Heart left ventricle (tissue), 16 donors: ENCODE measurements around the gene UVRAG. TPM values are rescaled to one million over a fixed set of nuclear protein-coding genes. Genes with fewer than 3 reads are reported as not detected.
A peak's percentile ranks its signal among the peaks of the same experiment; 100 is the strongest.

ENCODE experiments used
- ATAC-seq, 4 donors: fragments of 200-7000 bp; cut with Tn5 transposase; one replicate each; pipeline ENCODE4 v1.9.1; 2020 to 2022; ENCODE audit warnings: moderate library complexity in 4 of 4, mild to moderate bottlenecking in 3 of 4, moderate number of reproducible peaks in 1 of 4
- DNase-seq, 5 donors: peaks; one replicate each; pipeline ENCODE4 v3.0.0-alpha.2; 2020
- H3K27ac ChIP-seq, 12 donors: fragments of 200-600 bp; sonication (generic) in 4 of 12; one replicate each; pipeline versions ENCODE4 v1.5.0 to v1.8.0; 2016 to 2022; ENCODE audit warnings: mild to moderate bottlenecking in 2 of 12
- H3K27me3 ChIP-seq, 9 donors: fragments of 200-600 bp; sonication (generic) in 2 of 9; one replicate each; pipeline versions ENCODE4 v1.5.1 to v1.8.0; 2016 to 2022; ENCODE audit warnings: mild to moderate bottlenecking in 3 of 9
- H3K36me3 ChIP-seq, 9 donors: fragments of 200-600 bp; sonication (generic) in 2 of 9; one replicate each; pipeline versions ENCODE4 v1.5.0 to v1.8.0; 2018 to 2022; ENCODE audit warnings: mild to moderate bottlenecking in 2 of 9
- H3K4me1 ChIP-seq, 12 donors: fragments of 200-600 bp; sonication (generic) in 4 of 12; one replicate each; pipeline versions ENCODE4 v1.5.0 to v1.8.0; 2016 to 2022; ENCODE audit warnings: mild to moderate bottlenecking in 3 of 12
- H3K4me3 ChIP-seq, 12 donors: fragments of 200-600 bp; sonication (generic) in 4 of 12; one replicate each; pipeline versions ENCODE4 v1.5.0 to v1.8.0; 2017 to 2022; ENCODE audit warnings: mild to moderate bottlenecking in 9 of 12, moderate library complexity in 4 of 12
- H3K9me3 ChIP-seq, 12 donors: fragments of 200-600 bp; sonication (generic) in 4 of 12; one replicate each; pipeline versions ENCODE4 v1.5.0 to v1.8.0; 2016 to 2022; ENCODE audit warnings: mild to moderate bottlenecking in 1 of 12
- CTCF ChIP-seq, 12 donors: fragments of 200-600 bp; sonication (generic) in 4 of 12; IDR thresholded peaks; one replicate each; pipeline versions ENCODE4 v1.5.0 to v1.8.0; 2018 to 2022; ENCODE audit warnings: antibody characterized with exemption in 12 of 12, mild to moderate bottlenecking in 5 of 12
- POLR2A ChIP-seq, 2 donors: fragments of 450-650 bp; IDR thresholded peaks; one replicate each; pipeline ENCODE4 v1.6.1; 2017; ENCODE audit warnings: antibody characterized with exemption in 2 of 2, mild to moderate bottlenecking in 2 of 2, moderate library complexity in 2 of 2
- WGBS, 4 donors: extraction: QIAGEN DNeasy Blood & Tissue Kit in 2 of 4; methylation state at CpG; one replicate each; pipeline versions ENCODE4 v1.1.5 to v1.1.7; 2013 to 2018; 5-methylcytosine and 5-hydroxymethylcytosine counted together
- intact Hi-C, 10 donors: fragments of 100-400 bp; cut with DNase I; formaldehyde crosslinking; loops; one replicate each; pipeline versions ENCODE4 v1.11.1 to v1.14.2; 2022
- polyA plus RNA-seq, 2 donors: library from polyadenylated mRNA; stranded (reverse); fragments of 200-250 nt; gene quantifications; one replicate each; pipeline ENCODE4 v1.2.3, GENCODE V29; 2013
- total RNA-seq, 9 donors: library from RNA; depleted of rRNA in 2 of 9; stranded (reverse); fragments of >200 nt in 2 of 9; fragmentation: NEBNext Ultra II Directional in 3 of 9; extraction: Animal tissue kit (Norgen Biotek cat#: 25700) in 3 of 9; gene quantifications; one replicate each; pipeline versions ENCODE4 v1.1.0 to v1.2.4, GENCODE V29; 2016 to 2023
- donor health status: ischemic (EF 13 %, LVEDD 7.1; RV severe dilation, severe dysfunction).
- donor health status: healthy with polysubstance abuse.
- donor health status: DM: no; HTN: yes; CAD: no.
- donor health status: DM: no; HTN: no; CAD: no.
- donor health status: ischemic (EF 25% LVEDD 6.9; RV normal size, moderate dysfunction).
- donor health status: ischemic (EF 25% LVEDD 5.7; RV mildly dilated, moderate dysfunction).
- donor health status: healthy.
- donor health status: DM: yes; HTN: yes; CAD: no.
- donor health status: ischemic (EF 35%, LVEDD 5.7; RV mildly dilated, moderate dysfunction).
- donor health status: nonischemic (EF 11% LVEDD 7.7; RV severe dilation, severe dysfunction).
- donor health status: DM: yes; HTN: yes; CAD: no.
- donor health status: PGD.
- donor health status: ischemic (EF 29% LVEDD 5.4; RV normal size, mild dysfunction).
- donor health status: nonischemic (EF 23%, LVEDD 6.1; RV moderate dilation, normal function).

Gene UVRAG
- total and polyA plus RNA-seq, 11 donors = 4.5 to 22.6 (median 15.0) TPM

- 95 to 97% (median 96%) methylated on average over 8 of the region's 8 CpGs for WGBS, 4 donors
- H3K4me3 ChIP-seq = no peak overlapping the region
- intact Hi-C loops = no loop called here
- no peaks in the 10 kb centered on the region for H3K9me3 ChIP-seq
- DNase-seq = no peak
- H3K27me3 ChIP-seq = no peaks in the 10 kb centered on the region
- no peak for ATAC-seq
- H3K36me3 ChIP-seq = no peaks in the 10 kb centered on the region
- H3K27ac ChIP-seq = no peak overlapping the region
- TF ChIP-seq POLR2A (IDR thresholded peaks at IDR 0.05) = no peak
- H3K4me1 ChIP-seq = no peaks in the 10 kb centered on the region
Measured at GRCh38 chr11:75786101-75786736, 28.8 kb upstream of the UVRAG start.

GRCh38 chr11:75789521-75789920 lies 25.5 kb upstream of the UVRAG start:
- ATAC-seq = no peak
- no peaks in the 10 kb centered on the region for H3K9me3 ChIP-seq
- intact Hi-C loops = no loop called here
- no peaks in the 10 kb centered on the region for H3K27me3 ChIP-seq
- no peak overlapping the region for H3K4me3 ChIP-seq
- DNase-seq = no peak
- no peaks in the 10 kb centered on the region for H3K36me3 ChIP-seq
- WGBS, 4 donors = 86 to 89% (median 87%) methylated on average over 2 to 3 of the region's 3 CpGs
- peaks cover 0 to 21% (median 4%) of the 10 kb centered on the region in 12 donors for H3K4me1 ChIP-seq
- no peak overlapping the region for H3K27ac ChIP-seq
- no peak for TF ChIP-seq POLR2A (IDR thresholded peaks at IDR 0.05)
- TF ChIP-seq CTCF (IDR thresholded peaks at IDR 0.05) = no peak

GRCh38 chr11:75790986-75791385 lies 24.0 kb upstream of the UVRAG start:
- WGBS, 4 donors = 84 to 93% (median 87%) methylated on average over 2 of the region's 2 CpGs
- Histone ChIP-seq H3K9me3 (no peaks in the 10 kb centered on the region), H3K4me1 (peaks cover 0 to 26% (median 4%) of the 10 kb centered on the region in 12 donors), H3K4me3 (no peak overlapping the region), H3K36me3 (no peaks in the 10 kb centered on the region), H3K27ac (no peak overlapping the region), H3K27me3 (no peaks in the 10 kb centered on the region)
- no peak for ATAC-seq
- DNase-seq = no peak
- intact Hi-C loops = no loop called here
- TF ChIP-seq CTCF (IDR thresholded peaks at IDR 0.05) = no peak
- TF ChIP-seq POLR2A (IDR thresholded peaks at IDR 0.05) = no peak

GRCh38 chr11:75792127-75792731 lies 22.8 kb upstream of the UVRAG start:
- H3K36me3 ChIP-seq = no peaks in the 10 kb centered on the region
- intact Hi-C loops = no loop called here
- 87 to 90% (median 90%) methylated on average over 5 to 6 of the region's 6 CpGs for WGBS, 4 donors
- peaks cover 0 to 26% (median 4%) of the 10 kb centered on the region in 12 donors for H3K4me1 ChIP-seq
- H3K27me3 ChIP-seq = no peaks in the 10 kb centered on the region
- no peaks in the 10 kb centered on the region for H3K9me3 ChIP-seq
- ATAC-seq (no peak), DNase-seq (no peak)
- no peak for TF ChIP-seq CTCF (IDR thresholded peaks at IDR 0.05)
- no peak overlapping the region for H3K4me3 ChIP-seq
- peak overlapping the region in 5 of 12 donors; percentile 36 to 66 (median 49) for H3K27ac ChIP-seq
